ENCODE results near the gene POLL.

Gene POLL

GRCh38 chr10:101609481-101609880 is 21.4 kb upstream of the POLL start:
- H3K79me1 ChIP-seq (ENCODE audit: low read depth, low read length): no peaks in the 10 kb centered on the region
- H3K4ac ChIP-seq (ENCODE audit: low read length): no peak overlapping the region
- H3K18ac ChIP-seq (ENCODE audit: low read length): no peak overlapping the region
- WGBS, 2 donors (ENCODE audit: extremely low coverage in 2 of 2, insufficient read length in 2 of 2, insufficient replicate concordance in 1 of 2): no CpG with 5 or more reads among the region's 4 CpGs
- H4K91ac ChIP-seq (ENCODE audit: low read depth, low read length, poor library complexity): no peak overlapping the region
- peaks cover 5 to 15% of the 10 kb centered on the region in 2 donors for H3K36me3 ChIP-seq (replicated peaks in 1 of 2; ENCODE audit: control insufficient read depth in 2 of 2, insufficient read depth in 2 of 2, low read length in 2 of 2)
- no peaks in the 10 kb centered on the region for H3K9me3 ChIP-seq (replicated peaks in 1 of 2; ENCODE audit: control insufficient read depth in 2 of 2, insufficient read depth in 1 of 2, low read depth in 1 of 2, low read length in 2 of 2)
- H4K8ac ChIP-seq (ENCODE audit: low read depth, low read length): no peak overlapping the region
- no peak overlapping the region for H3K4me2 ChIP-seq (ENCODE audit: insufficient read depth, low read length, poor library complexity, severe bottlenecking)
- H2BK120ac ChIP-seq (ENCODE audit: low read depth, low read length): no peak overlapping the region
- DNase-seq (ENCODE audit: low spot score): no peak
- H3K27ac ChIP-seq (replicated peaks; ENCODE audit: low read length): no peak overlapping the region
- H2AK5ac ChIP-seq (ENCODE audit: low read depth, low read length): no peak overlapping the region
- peaks cover 0 to 13% (median 0%) of the 10 kb centered on the region in 3 experiments for H3K27me3 ChIP-seq (ENCODE audit: control insufficient read depth in 3 of 3, insufficient read depth in 3 of 3, low read depth in 1 of 3, low read length in 3 of 3)
- no peak overlapping the region for H2BK15ac ChIP-seq (ENCODE audit: low read length)
- H3K4me3 ChIP-seq (ENCODE audit: low read length in 2 of 2): no peak overlapping the region
- H2AFZ ChIP-seq (ENCODE audit: low read length): no peak overlapping the region
- H3K4me1 ChIP-seq (ENCODE audit: control insufficient read depth in 2 of 2, insufficient read depth in 1 of 2, low read depth in 1 of 2, low read length in 2 of 2): peaks cover 7 to 32% of the 10 kb centered on the region in 2 donors
- no peak overlapping the region for H3K9ac ChIP-seq (ENCODE audit: low read depth, low read length, poor library complexity)
- no peak overlapping the region for H2BK12ac ChIP-seq (ENCODE audit: low read length)
- no peak overlapping the region for H3K14ac ChIP-seq (ENCODE audit: low read length)
- no peak overlapping the region for H3K23ac ChIP-seq (ENCODE audit: low read depth, low read length, poor library complexity)
- H2BK5ac ChIP-seq (ENCODE audit: low read length): no peak overlapping the region

- Histone ChIP-seq H4K8ac (ENCODE audit: low read depth, low read length) (no peak overlapping the region), H3K4me1 (ENCODE audit: control insufficient read depth in 2 of 2, insufficient read depth in 1 of 2, low read depth in 1 of 2, low read length in 2 of 2) (peaks cover 0 to 19% of the 10 kb centered on the region in 2 donors), H3K9ac (ENCODE audit: low read depth, low read length, poor library complexity) (no peak overlapping the region), H3K4me3 (ENCODE audit: low read length in 2 of 2) (no peak overlapping the region), H2BK15ac (ENCODE audit: low read length) (no peak overlapping the region), H3K14ac (ENCODE audit: low read length) (no peak overlapping the region), H3K79me1 (ENCODE audit: low read depth, low read length) (no peaks in the 10 kb centered on the region), H2BK12ac (ENCODE audit: low read length) (no peak overlapping the region), H2BK120ac (ENCODE audit: low read depth, low read length) (no peak overlapping the region), H2BK5ac (ENCODE audit: low read length) (no peak overlapping the region), H4K91ac (ENCODE audit: low read depth, low read length, poor library complexity) (no peak overlapping the region), H3K4me2 (ENCODE audit: insufficient read depth, low read length, poor library complexity, severe bottlenecking) (no peak overlapping the region), H3K9me3 (replicated peaks in 1 of 2; ENCODE audit: control insufficient read depth in 2 of 2, insufficient read depth in 1 of 2, low read depth in 1 of 2, low read length in 2 of 2) (no peaks in the 10 kb centered on the region), H3K23ac (ENCODE audit: low read depth, low read length, poor library complexity) (no peak overlapping the region), H3K27me3 (ENCODE audit: control insufficient read depth in 3 of 3, insufficient read depth in 3 of 3, low read depth in 1 of 3, low read length in 3 of 3) (no peaks in the 10 kb centered on the region), H2AFZ (ENCODE audit: low read length) (no peak overlapping the region), H2AK5ac (ENCODE audit: low read depth, low read length) (no peak overlapping the region), H3K27ac (replicated peaks; ENCODE audit: low read length) (peak overlapping the region; percentile 67), H3K18ac (ENCODE audit: low read length) (peak overlapping the region; percentile 15), H3K4ac (ENCODE audit: low read length) (no peak overlapping the region), H3K36me3 (replicated peaks in 1 of 2; ENCODE audit: control insufficient read depth in 2 of 2, insufficient read depth in 2 of 2, low read length in 2 of 2) (peaks cover 5 to 13% of the 10 kb centered on the region in 2 donors)
- WGBS, 2 donors (ENCODE audit: extremely low coverage in 2 of 2, insufficient read length in 2 of 2, insufficient replicate concordance in 1 of 2): no CpG with 5 or more reads among the region's 2 CpGs
- DNase-seq (ENCODE audit: low spot score): no peak
These were observed 19.1 kb upstream of the POLL start for GRCh38 chr10:101607124-101607523.

- peaks cover 0 to 14% of the 10 kb centered on the region in 2 donors for H3K4me1 ChIP-seq (ENCODE audit: control insufficient read depth in 2 of 2, insufficient read depth in 1 of 2, low read depth in 1 of 2, low read length in 2 of 2)
- no peak overlapping the region for H3K4ac ChIP-seq (ENCODE audit: low read length)
- no peak overlapping the region for H4K8ac ChIP-seq (ENCODE audit: low read depth, low read length)
- no peak overlapping the region for H2AFZ ChIP-seq (ENCODE audit: low read length)
- no peak overlapping the region for H2BK12ac ChIP-seq (ENCODE audit: low read length)
- no peaks in the 10 kb centered on the region for H3K27me3 ChIP-seq (ENCODE audit: control insufficient read depth in 3 of 3, insufficient read depth in 3 of 3, low read depth in 1 of 3, low read length in 3 of 3)
- H4K91ac ChIP-seq (ENCODE audit: low read depth, low read length, poor library complexity): no peak overlapping the region
- H3K36me3 ChIP-seq (replicated peaks in 1 of 2; ENCODE audit: control insufficient read depth in 2 of 2, insufficient read depth in 2 of 2, low read length in 2 of 2): peaks cover 3 to 6% of the 10 kb centered on the region in 2 donors
- H3K4me2 ChIP-seq (ENCODE audit: insufficient read depth, low read length, poor library complexity, severe bottlenecking): no peak overlapping the region
- no peak overlapping the region for H3K4me3 ChIP-seq (ENCODE audit: low read length in 2 of 2)
- DNase-seq (ENCODE audit: low spot score): peak; percentile 85
- no peak overlapping the region for H3K23ac ChIP-seq (ENCODE audit: low read depth, low read length, poor library complexity)
- H3K14ac ChIP-seq (ENCODE audit: low read length): no peak overlapping the region
- H3K79me1 ChIP-seq (ENCODE audit: low read depth, low read length): no peaks in the 10 kb centered on the region
- H2BK120ac ChIP-seq (ENCODE audit: low read depth, low read length): no peak overlapping the region
- WGBS, 2 donors (ENCODE audit: extremely low coverage in 2 of 2, insufficient read length in 2 of 2, insufficient replicate concordance in 1 of 2): no CpG with 5 or more reads among the region's 6 CpGs
- no peak overlapping the region for H2AK5ac ChIP-seq (ENCODE audit: low read depth, low read length)
- no peak overlapping the region for H2BK15ac ChIP-seq (ENCODE audit: low read length)
- H3K18ac ChIP-seq (ENCODE audit: low read length): peak overlapping the region; percentile 34
- no peak overlapping the region for H3K27ac ChIP-seq (replicated peaks; ENCODE audit: low read length)
- H2BK5ac ChIP-seq (ENCODE audit: low read length): no peak overlapping the region
- H3K9me3 ChIP-seq (replicated peaks in 1 of 2; ENCODE audit: control insufficient read depth in 2 of 2, insufficient read depth in 1 of 2, low read depth in 1 of 2, low read length in 2 of 2): no peaks in the 10 kb centered on the region
- H3K9ac ChIP-seq (ENCODE audit: low read depth, low read length, poor library complexity): no peak overlapping the region
These were observed 14.8 kb upstream of the POLL start for GRCh38 chr10:101602761-101603398.

GRCh38 chr10:101601541-101601940 is 13.5 kb upstream of the POLL start:
- Histone ChIP-seq H3K9ac (ENCODE audit: low read depth, low read length, poor library complexity) (no peak overlapping the region), H2AFZ (ENCODE audit: low read length) (no peak overlapping the region)
- no peak for DNase-seq (ENCODE audit: low spot score)

More at GRCh38 chr10:101601541-101601940, 13.5 kb upstream of the POLL start:
- Histone ChIP-seq H3K4me1 (ENCODE audit: control insufficient read depth in 2 of 2, insufficient read depth in 1 of 2, low read depth in 1 of 2, low read length in 2 of 2) (peaks cover 0 to 9% of the 10 kb centered on the region in 2 donors), H3K4me2 (ENCODE audit: insufficient read depth, low read length, poor library complexity, severe bottlenecking) (no peak overlapping the region), H2BK120ac (ENCODE audit: low read depth, low read length) (no peak overlapping the region), H3K9me3 (replicated peaks in 1 of 2; ENCODE audit: control insufficient read depth in 2 of 2, insufficient read depth in 1 of 2, low read depth in 1 of 2, low read length in 2 of 2) (no peaks in the 10 kb centered on the region), H3K4ac (ENCODE audit: low read length) (no peak overlapping the region), H3K14ac (ENCODE audit: low read length) (no peak overlapping the region), H3K79me1 (ENCODE audit: low read depth, low read length) (no peaks in the 10 kb centered on the region), H3K23ac (ENCODE audit: low read depth, low read length, poor library complexity) (no peak overlapping the region), H4K91ac (ENCODE audit: low read depth, low read length, poor library complexity) (no peak overlapping the region), H2BK12ac (ENCODE audit: low read length) (no peak overlapping the region), H2BK5ac (ENCODE audit: low read length) (no peak overlapping the region), H3K4me3 (ENCODE audit: low read length in 2 of 2) (no peak overlapping the region), H2BK15ac (ENCODE audit: low read length) (no peak overlapping the region), H3K18ac (ENCODE audit: low read length) (no peak overlapping the region), H3K27me3 (ENCODE audit: control insufficient read depth in 3 of 3, insufficient read depth in 3 of 3, low read depth in 1 of 3, low read length in 3 of 3) (no peaks in the 10 kb centered on the region), H4K8ac (ENCODE audit: low read depth, low read length) (no peak overlapping the region), H2AK5ac (ENCODE audit: low read depth, low read length) (peak overlapping the region; percentile 24), H3K36me3 (replicated peaks in 1 of 2; ENCODE audit: control insufficient read depth in 2 of 2, insufficient read depth in 2 of 2, low read length in 2 of 2) (peaks cover 4 to 6% of the 10 kb centered on the region in 2 donors), H3K27ac (replicated peaks; ENCODE audit: low read length) (no peak overlapping the region)
- WGBS, 2 donors (ENCODE audit: extremely low coverage in 2 of 2, insufficient read length in 2 of 2, insufficient replicate concordance in 1 of 2): no CpG with 5 or more reads among the region's 1 CpG
